Embryonic facial prominence (tissue), 1 donor: ENCODE results near the gene CDH2.

Source experiments
- DNase-seq: peaks from one replicate; pipeline ENCODE4 v3.0.0-alpha.2; 2016; ENCODE audit errors: extremely low spot score

The CDH2 gene

DNA sequence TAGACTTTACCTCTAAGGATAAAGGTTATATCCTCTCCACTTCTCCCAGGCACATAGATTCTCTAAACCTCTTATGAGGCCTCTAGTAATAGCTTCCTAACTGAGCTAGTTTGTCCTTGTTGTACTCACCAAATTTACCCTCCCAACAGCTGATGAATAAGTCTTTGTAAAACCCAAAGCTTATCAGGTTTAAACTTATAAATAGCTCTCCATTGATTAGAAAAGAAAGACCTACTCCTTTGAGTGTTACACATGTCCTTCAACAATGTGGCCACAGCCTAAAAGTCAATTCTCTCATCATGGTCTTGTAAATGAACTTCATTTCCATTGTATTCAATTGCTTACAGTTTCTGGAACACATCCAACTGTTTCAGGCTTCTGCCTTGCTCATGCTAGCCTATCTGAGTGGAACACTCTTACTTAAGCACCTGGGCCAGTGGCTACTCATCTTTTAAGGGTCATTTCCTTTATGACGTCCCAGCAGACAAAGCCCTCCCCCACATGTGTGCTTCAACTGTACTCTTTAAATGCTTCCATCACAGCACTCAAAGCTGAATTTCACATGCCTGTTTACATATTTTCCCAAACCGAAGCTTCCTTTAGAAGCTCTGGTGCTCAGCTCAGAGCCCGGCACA lies 131.6 kb downstream of the CDH2 start:
- DNase-seq = no peak

- DNase-seq = no peak
Measured at GRCh38 chr18:28044036-28044435, 132.9 kb downstream of the CDH2 start.

GRCh38 chr18:28043631-28044030 lies 133.3 kb downstream of the CDH2 start:
- no peak for DNase-seq

DNA sequence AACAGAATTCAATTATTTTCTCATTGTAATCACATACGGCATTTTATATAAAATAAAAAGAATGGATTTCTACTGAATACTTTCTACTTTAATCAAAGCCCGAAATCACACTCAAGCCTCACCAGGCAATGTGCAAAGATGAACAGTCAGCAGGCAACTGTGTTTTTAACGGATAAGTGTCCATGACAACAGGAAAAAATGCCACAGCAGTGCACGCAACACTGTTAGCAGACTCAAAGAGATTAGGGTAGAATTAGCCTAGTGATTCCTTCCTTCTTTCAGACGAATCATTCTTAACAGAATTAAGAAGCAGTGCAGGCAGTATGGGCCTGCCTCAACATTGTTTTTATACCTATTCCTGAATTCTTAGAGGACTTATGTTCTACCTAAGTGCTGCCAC lies 135.6 kb downstream of the CDH2 start:
- no peak for DNase-seq

GRCh38 chr18:28040716-28041115 lies 136.2 kb downstream of the CDH2 start:
- DNase-seq = no peak

- DNase-seq = no peak
Measured at GRCh38 chr18:28040211-28040610, 136.7 kb downstream of the CDH2 start.

GRCh38 chr18:28039691-28040090 lies 137.2 kb downstream of the CDH2 start:
- no peak for DNase-seq

GRCh38 chr18:28039078-28039477 lies 137.9 kb downstream of the CDH2 start:
- DNase-seq = no peak

DNA sequence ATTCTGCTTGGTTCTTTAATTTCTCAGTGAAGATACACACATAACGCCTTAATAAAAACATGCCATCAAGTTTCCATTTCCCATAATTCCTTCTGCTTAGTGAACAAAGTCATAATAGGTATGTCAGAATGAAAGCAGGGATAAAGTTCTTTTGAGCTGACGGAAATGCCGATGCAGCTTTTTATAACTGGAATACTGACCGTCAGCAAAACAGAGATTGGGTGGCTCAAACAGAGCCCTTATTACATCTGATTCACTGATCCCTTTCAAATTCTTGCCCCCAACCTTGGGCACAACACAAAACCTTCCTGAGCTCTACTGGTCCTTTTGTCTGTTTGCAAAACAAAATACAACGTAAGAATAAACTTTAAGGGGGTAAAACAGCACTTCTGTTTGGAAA lies 140.4 kb downstream of the CDH2 start:
- DNase-seq = no peak

- DNase-seq = no peak
Measured at GRCh38 chr18:28034567-28034966, 142.4 kb downstream of the CDH2 start.

DNA sequence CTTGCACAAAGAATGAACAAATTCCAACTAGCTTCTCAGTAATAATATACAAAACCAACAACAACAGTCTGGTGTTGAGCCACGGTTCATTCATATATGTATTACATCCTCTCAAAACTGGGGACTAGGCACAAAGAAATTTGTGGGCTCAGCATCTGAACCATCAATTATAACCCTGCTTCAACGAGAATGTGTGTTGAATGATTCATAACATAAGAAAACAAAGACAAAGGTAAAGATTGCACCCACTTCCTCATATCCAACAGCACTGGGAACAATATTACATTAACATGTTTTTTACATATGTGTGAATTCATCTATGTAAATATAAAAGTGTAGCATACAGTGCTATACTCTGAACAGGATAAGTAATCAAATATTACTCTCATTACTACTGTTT lies 144.8 kb downstream of the CDH2 start:
- DNase-seq = no peak

- DNase-seq = no peak
Measured at GRCh38 chr18:28030458-28030857, 146.5 kb downstream of the CDH2 start.

- DNase-seq = no peak
Measured at GRCh38 chr18:28027755-28028154, 149.2 kb downstream of the CDH2 start.

GRCh38 chr18:28019425-28020108 lies 157.4 kb downstream of the CDH2 start:
- no peak for DNase-seq

DNA sequence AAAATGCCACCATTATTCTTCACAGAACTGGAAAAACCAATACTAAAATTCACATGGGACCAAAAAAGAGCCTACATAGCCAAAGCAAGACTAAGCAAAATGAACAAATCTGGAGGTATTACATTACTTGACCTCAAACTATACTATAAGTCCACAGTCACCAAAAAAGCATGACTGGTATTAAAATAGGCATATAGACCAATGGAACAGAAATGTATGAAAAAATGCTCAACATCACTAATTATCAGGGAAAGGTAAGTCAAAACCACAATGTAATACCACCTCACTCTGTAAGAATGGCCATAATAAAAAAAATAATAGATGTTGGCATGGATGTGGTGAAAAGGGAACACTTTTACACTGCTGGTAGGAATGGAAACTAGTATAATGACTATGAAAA lies 158.6 kb downstream of the CDH2 start:
- no peak for DNase-seq

- no peak for DNase-seq
Measured at GRCh38 chr18:28015671-28016070, 161.3 kb downstream of the CDH2 start.

DNA sequence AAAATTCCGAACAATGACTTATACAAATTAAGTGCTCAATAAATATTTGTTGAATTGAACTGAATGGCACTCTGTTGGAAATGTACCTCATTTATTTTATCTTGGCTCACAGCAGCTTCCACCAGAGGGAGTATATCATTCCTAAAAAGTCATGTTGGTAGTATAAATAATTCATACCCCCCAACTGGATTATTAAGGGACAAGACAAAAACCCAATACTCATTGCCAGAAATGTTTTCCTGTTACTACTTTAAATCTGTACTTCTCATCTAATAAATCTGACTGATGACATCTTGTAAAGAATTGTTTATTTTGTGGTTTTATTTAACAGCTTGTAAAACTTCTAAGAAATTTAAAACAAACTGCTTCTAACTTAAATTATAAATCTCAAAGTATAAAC lies 163.9 kb downstream of the CDH2 start:
- DNase-seq = no peak

DNA sequence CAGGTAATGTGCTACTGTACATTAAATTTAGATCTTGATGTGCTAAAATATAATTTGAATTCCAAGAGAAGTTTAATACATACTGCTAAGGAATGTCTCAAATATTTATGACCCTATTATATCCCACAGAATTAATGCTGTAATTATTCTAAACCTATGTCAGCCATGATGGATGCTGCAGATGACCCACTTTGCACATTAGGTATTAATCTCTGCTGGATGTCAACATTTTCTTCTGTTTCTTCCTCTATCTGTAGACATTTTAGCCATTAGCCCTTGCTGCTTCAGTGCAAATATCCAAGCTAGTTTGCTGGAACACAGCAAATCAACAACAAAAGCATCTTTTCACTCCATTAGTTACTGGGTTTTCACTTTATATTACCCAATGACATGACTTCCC lies 164.6 kb downstream of the CDH2 start:
- no peak for DNase-seq

GRCh38 chr18:28009589-28009988 lies 167.3 kb downstream of the CDH2 start:
- no peak for DNase-seq

- no peak for DNase-seq
Measured at GRCh38 chr18:28007841-28008240, 169.1 kb downstream of the CDH2 start.

DNA sequence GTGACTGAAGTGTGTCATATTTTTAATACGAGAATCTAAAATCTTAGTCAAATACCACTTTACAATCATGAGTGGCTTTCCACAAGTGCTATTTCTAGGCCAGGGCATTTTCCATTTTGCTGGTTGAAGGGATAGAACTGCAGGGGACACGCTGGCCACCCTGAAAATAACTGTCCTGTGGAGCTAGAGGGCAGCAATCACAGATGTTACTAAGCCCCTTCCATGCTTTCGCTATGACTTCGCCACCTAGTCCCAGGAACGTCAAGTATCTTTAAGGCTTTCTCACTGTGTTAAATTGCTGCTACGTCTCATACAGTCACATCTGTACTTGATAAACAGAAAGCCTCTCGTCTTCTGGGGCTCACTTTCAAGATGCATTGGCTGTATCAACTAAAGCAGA lies 171.8 kb downstream of the CDH2 start:
- DNase-seq = no peak

- DNase-seq = no peak
Measured at GRCh38 chr18:28004606-28005005, 172.3 kb downstream of the CDH2 start.

DNA sequence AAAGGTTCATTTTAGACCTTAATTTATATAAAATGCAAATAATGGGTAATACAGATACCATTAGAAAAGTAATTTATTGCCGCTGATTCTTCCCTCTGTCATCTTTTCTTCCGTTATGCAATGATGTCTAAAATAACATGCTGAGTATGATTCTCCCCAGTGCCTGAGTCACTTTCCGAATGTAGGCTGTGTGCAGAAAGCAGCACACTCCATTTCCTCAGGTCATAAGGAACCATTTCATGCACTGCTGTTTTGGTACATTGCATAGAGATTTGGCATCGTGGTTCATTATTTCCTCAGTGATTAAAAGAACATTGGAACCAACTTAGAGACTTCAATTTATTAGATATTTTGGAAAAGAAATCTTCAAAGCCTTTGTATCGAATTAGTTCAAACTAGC lies 173.5 kb downstream of the CDH2 start:
- no peak for DNase-seq

- DNase-seq = no peak
Measured at GRCh38 chr18:28002841-28003240, 174.1 kb downstream of the CDH2 start.
